SHP77 treated with DMSO at 0.1 percent for 48 hours (cell line): ENCODE data around the gene RERE.
"Not testable (repeated sequence)": the region's sequence is repeated elsewhere in the genome, so short reads cannot be mapped to it uniquely, and the experiment has no call there.

ENCODE experiments used
- DNase-seq: peaks from one replicate; lab custom pipeline; 2025; lab: John Stamatoyannopoulos, UW

The RERE gene

DNA sequence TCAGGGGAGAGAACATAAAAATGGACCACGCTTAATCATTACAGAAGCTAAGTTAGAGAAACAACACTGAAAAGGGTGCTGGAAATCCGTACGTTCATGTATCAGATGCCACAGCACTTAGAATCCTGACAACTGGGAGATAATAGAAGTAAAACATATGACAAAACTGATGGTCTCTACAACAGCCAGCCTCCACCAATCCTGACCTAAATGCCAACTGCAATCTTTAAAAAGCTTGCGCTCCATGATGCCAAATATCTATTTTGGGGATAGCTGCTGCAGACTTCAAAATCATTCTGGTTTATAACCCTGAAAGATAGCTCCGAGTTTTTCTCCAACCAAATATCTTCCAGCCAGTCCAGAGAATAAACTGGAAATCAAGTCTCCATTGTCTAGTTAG is 178.3 kb downstream of the RERE start:
- DNase-seq: no peak

DNA sequence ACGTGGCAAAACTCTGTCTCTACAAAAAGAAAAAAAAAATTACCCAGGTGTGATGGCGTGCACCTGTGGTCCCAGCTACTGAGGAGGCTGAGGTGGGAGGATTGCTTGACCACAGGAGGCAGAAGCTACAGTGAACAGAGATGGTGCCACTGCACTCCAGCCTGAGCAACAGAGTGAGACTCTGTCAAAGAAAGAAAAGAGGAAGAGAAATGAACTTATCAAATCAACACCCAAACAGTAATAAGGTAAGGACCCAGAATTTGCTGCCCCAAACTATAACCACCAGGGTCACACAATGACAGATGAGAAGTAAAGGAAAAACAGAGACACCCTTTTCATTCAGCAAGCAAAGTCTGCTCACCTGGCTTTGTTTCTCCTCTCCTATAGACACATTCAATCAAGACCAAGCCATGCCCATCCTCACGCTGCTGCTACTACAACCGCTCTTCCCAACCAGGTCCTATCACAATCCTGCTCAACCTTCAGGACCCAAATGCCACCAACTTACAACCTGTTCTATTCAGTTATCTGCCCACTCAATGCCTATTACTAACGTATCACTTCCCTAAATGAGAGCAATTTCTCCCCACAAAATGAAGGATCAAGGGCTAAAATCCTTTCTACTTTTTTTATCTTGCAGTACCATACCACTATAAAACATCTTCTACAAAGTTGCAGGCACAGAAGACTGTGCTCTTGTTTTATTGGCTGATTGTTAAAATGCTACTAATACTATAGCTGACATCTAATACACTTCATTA is 183.5 kb downstream of the RERE start:
- DNase-seq: no peak

DNA sequence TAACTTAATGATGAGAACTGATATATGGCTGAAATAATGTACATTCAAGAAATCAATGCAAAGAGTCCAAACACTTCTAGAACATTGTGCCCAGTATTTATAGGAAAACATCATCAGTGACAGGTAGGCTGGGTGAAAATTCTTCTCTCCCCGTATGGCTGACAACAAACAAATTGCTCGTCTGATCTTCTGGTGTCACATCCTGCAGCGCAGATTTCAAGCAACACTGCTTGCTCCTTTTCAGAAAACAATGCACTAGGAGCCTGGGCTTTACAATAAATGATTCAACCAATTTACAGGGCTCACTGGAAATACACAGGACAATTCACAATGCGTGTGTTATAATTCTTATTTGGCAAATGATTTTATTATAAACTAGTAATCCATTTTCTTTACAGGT is 185.3 kb downstream of the RERE start:
- no peak for DNase-seq

DNA sequence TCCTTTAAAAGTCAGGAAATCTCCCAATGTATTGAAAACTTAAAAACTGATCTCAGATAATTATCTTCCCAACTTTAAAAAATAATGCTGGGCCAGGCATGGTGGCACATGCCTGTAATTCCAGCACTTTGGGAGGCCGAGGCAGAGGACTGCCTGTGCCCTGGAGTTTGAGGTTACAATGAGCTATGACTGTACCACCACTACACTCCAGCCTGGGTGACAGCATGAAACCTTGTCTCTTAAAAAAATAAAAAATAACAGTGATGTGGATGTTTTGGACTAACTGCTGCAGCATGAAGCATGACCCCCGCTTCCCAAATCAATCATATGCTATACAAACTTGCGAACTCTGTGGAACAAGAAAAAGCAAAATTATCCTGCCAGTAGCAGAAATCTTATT is 186.3 kb downstream of the RERE start:
- no peak for DNase-seq

DNA sequence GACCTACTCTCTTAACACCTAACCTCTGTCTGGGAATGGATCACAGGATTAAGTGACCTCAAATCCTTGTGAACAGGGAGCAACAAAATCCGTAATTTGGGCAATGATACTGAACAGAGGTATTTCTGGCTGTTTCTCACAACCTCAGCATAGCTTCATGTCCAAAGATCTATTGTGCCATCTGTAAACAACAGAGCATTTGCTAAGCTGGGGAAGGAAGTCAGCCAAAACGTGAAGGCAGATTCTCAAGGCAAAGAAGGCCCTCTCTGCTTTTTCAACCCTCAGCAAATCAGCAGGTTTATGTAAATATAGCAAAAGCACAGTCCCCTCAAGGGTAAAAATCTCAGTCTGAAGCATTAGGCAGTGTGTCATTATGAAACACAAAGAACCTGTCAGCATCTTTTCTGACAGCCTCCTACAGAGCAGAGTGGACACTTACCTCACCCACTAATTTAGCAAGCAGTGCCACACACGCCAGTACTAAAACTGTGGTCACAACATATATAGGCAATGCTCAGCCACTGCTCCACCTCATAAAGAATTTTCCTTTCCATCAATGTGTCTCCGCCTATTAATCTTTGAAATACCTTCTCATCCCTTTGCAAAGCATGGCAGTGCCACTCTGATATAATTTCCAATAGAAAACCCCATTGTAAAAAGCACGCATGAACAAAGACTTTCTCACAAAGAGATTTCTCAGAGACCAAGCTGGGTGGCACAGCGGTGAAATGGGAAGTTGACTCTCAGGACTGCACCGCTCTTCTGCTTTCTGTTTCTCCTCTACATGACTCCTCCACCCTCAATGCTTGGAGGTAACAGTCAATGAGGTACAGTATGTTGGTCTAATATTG is 188.0 kb downstream of the RERE start:
- no peak for DNase-seq

DNA sequence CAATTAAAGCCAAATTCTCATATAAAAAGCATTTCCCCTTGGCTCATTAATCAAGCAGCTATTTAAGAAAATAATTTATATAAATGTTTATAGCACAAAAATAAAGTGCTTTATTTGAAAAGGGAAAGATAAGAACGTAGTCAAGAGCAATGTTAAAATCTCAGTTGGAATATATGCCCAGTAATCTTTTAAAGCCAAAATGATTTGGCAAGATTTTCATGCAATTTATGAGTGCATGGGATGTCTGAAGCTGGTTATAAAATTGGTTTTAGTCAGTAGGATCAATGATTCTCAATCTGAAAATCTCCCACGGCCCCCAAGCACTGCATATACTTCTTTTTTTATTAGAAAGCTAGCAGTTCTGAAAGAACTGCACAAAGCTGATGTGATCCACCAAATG is 188.8 kb downstream of the RERE start:
- DNase-seq: no peak

DNA sequence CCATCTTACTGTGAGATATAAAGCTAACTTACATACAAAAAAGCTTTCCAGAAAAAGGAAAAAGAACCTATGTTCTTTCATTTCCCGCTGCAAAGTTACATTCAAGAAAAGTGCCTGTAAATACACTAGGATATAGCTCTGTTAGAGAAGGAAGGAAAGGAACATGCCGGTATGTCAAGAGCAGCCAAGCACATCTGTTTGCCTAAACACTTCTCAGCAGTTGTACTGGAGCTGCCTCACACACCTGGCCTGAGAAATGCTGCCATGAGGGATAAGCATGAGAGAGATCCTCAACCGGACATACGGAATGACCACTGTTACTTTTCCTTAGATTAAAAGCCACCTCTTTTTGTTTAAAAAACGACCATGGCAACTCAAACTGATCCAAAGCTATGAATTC is 189.7 kb downstream of the RERE start:
- no peak for DNase-seq

DNA sequence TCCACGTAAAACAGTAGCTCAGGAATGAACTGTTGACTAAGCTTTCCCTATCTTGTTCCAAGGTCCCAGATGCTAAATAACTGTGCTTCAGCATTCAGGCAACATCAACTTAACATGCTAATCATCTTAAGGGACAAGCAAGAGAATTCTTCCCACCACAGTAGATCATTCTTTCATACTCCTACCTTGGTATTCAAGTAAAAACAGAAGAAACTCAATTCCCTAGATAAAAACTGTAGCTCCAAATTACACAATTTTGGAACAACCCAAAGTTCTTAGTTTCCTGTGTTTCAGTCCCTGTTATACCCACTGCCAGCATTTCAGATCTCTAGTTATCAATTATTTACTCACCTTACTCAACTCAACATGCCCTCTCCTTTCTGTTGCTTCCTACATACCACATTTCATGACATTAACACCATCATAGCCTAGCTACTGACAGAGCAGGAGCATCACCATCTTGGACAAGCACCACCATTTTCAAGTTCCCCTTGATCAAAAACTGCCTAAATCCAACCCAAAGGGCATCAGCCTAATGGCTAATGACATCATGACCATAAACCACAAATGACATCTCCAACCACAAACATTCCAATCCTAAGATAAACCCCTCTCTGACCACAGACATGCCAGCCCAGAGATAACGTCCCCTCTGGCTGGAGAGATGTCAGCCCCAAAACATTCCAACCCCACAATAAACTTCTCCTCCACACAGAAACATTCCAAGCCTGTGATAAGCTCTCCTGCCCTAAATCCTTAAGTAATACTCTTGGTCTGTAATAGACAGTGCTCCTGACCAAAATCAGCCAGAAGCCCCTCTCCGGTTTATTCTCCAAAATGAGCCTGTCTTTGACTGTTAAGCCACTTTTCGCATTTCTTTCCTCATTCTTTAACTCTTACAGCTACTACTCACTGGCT is 191.2 kb downstream of the RERE start:
- no peak for DNase-seq

DNA sequence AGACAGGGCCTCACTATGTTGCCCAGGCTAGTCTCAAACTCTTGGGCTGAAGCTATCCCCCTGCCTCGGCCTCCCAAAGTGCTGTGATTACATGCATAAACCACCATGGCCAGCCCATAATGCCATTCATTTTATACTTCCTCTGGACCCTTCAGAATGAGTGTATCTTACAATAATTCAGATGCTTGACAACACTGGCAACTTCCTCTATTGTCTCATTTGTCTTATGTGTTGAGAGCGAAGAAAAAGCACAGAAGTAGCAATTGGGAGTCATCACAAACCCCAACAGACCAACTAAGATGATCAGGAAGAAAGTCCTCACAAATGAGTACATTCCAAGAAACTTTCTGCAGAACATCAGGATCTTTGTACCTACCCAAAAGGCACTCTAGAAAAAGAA is 191.9 kb downstream of the RERE start:
- DNase-seq: no peak

DNA sequence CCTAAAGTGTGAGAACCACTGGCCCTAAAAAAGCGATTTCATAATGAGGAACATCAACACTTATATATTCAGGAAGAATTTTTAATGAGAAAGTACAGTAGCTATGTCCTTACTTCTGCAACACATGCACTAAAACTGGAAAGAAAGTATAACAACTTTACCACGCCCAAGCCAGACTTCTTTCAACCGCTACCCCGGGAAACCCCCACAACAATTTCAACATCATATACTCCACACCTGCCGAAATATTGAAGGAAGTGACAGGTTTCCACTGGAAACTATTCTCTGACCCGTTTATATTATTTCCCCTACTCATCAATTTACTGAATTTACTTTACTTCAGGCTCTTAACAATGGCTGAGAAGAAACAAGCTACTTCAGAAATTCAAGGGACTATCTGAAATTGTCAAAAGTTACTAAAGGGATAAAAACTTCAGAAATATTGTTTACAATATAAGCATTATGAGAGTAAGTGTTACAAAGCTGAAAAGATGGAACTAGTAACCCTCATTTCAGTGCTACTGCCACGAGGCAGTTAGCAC is 193.7 kb downstream of the RERE start:
- not testable (repeated sequence) for DNase-seq

DNA sequence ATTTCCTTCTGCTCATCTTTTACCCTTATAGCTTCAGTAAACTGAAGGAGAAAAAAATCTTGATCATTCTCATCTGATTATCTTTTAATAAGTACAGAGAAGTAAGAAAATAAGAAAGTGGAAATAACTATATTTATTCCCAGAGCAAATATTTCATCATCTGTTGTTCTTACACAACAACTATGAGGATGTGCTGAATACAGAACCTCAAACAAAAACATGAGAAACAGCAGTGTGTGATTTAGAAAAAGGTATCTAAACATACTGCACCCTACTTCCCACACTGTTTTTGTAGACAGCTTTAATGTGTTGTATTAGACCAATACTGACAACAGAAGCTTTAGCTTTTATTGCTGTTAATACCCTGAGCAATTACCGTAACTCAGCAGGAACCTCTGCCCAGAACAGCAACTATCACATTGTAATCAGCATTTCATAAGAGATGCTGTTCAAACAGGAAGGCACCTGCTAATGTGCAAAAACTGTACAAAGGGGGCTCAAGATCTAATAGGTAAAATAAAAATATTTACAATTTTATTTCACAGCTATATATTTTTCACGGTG is 195.6 kb downstream of the RERE start:
- DNase-seq: not testable (repeated sequence)

DNA sequence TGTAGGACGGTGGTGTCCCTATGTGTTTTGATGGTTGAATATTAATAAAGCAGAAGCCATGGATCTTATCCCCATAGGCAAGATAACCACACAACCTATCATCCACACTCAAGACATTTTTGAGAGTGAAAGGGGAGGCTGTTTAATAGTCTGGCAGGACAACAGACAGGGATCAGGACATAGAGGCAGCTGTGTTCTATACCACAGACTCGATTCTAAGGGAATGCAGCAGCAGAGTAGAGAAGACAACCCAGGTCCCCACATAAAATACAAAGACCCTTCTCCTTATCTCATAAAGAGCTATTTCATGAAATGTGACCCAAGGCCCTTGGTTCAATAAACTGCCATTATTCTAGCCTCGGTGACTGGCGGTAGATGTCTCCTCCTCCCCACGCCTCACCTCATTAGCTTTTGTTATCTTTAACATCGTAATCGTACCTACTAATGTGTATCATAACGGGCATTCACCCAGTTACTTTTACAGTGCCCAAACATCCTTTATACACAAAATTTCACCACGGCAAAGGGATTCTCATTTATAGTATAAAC is 196.3 kb downstream of the RERE start:
- DNase-seq: not testable (repeated sequence)

DNA sequence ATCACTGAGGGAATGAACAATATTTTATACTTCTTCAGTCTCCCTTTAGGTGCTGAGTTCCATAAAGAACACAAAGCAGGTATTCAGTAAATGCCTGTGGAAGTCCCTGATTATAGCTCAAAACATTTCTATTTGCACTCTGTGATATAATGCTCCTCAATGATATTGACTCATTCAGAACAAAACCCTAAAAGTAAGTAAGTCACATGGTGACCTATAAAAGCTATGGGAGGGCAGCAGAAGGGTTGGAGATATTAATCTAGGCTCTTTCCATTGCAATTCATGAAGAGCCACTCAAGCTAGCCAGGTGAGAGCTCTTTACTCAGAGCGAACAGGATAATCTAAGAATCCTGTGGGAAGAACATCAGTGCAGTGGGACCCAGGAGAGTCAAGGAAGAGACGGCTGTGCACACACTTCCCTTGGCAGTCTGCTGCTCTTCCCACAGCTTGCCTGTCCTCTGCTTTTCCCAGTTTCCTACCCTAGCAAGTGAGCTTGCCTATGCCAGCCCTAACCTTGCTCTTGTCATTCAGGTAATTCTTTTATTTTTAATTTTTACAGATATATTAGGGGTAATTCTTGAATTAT is 197.4 kb downstream of the RERE start:
- DNase-seq: not testable (repeated sequence)

DNA sequence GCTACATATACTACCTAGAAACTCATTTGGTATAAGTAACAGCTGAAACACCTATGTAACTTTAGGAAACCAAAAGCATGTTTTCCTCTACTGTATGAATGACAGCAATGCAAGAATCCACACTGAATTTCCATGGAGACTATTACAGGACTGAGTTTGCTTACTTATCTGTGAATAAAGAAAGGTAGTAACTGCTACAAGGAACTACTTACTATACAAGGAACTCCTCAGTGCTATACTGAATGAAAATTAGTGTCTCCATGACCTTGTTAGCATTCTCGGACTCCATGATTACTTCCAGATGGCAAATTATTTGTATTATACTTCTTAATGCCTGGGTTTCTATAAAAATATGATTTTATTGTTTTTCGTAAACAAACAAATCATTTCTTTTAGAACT is 198.0 kb downstream of the RERE start:
- not testable (repeated sequence) for DNase-seq

DNA sequence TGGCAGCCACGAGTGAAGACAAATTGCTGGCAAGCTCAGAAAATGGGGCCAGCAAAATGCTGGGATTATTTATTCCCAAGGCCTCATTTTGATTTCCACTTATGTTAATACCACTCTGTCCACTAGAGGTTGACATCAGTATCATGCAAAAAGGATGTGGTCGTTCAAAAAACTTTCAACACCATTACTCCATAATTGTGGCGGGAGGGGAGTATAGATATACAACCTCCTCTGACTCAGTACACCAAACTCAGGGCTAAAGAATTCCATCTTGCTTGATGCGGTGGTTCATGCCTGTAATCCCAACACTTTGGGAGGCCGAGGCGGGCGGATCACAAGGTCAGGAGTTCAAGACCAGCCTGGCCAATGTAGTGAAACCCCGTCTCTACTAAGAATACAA is 200.6 kb downstream of the RERE start:
- DNase-seq: not testable (repeated sequence)

DNA sequence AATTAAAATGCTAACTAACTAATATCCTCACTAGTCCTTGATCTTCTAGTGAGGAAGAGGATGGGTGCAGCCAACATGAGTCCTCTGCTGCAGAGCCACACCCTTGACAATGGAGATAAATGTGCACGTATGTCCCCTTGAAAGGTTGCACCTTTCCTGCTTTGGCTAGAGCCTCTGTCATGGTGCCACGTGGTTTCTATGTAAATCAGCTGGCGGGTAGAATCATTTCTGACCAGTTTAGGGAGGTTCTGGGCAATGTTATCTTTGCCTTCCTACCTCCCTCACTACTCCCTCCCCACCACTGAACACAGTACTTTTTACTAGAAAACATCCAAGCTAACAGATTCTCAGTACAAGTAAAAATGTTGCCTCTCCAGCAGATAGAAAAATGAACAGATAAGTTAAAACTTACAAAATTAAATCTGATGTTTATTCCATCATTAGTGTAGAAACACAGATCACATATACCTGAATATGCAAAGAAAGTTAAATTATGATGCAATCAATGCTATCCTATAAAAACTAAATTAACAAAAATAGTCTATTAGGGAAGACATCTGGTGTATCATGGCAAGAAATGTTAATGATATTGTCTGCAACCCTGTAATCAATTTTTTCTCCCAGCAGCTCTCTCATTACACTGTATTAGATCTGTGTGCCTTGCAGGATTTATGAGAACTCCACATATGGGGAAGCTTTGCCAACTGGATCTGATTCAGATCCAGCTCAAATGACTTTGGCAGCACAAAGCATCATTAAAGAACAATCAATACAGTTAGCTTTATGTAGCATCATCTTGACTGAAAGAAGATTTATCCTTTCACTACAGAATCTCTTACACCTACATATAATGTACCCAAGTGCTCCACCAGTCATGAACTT is 205.6 kb downstream of the RERE start:
- DNase-seq: not testable (repeated sequence)

DNA sequence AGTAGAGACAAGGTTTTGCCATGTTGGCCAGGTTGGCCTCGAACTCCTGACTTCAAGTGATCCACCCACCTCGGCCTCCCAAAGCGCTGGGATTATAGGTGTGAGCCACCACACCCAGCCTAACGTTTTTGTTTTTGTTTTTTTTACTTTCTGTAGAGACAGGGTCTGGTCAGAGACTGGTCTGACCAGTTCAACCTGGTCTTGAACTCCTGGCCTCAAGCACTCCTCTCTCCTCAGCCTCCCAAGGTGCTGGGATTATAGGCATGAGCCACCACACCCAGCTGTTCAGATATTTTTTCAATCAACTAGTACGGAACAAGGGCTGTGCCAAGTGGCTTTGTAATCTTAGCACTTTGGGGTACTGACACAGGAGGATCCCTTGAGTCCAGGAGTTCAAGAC is 209.5 kb downstream of the RERE start:
- DNase-seq: no peak

DNA sequence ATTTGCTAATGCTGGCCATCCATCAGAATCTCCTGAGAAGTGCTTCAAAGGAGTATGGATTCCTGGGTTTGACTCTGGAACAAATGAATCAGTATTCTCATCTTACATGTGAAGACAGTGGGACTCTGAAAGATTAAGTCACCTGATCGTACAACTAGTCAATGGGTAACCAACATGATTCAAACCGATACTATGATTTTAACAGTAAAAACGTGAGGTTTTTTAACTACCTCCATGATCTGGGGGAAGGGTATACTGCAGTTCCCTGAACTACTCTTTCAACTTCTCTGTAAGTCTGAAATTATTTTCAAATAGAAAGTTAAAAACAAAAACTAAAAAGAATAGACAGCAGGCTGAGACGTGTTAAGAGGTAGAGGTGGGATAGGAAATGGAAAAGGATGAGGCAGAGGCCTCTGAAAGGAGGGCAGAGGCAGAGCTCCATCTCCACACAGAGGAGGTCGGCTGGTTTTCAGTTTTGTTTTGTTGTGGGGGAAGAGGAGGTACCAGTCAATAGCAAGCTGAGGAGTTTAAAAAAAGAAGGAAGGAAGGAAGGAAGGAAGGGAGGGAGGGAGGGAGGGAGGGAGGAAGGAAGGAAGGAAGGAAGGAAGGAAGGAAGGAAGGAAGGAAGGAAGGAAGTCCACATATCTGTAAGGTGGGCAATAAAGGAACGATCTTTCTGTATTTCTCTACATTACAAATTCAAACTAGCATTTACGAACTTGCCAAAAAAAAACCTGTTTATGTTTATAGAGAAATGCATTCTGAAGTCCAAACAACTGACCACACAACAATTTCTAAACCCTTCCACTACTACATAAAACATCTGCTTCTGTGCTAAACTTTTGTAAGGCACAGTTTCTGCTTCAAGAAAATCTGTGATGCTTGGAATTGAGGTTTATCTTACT is 213.1 kb downstream of the RERE start:
- DNase-seq: no peak

DNA sequence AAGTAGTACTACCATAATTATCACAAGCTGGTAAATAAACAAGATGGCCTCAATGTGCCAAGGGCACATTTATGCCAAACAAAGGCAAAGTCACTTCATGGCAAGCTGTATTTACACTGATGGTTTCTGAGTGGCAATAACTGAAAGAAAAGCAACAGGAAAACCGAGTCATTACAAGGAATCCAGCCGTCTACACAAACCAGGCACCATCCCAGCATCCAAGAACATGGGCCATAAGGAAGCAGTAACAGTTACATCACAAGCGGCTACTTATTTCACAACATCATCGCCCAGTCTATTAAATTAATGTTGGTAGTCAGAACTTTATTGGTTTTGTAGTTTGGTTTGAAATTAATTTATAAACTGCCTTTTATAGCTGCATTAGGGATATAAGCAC is 214.2 kb downstream of the RERE start:
- DNase-seq: peak; percentile 26
